Occipital lobe (tissue), 2 donors: ENCODE data around the gene RNF212. TPM values are rescaled to one million over a fixed set of nuclear protein-coding genes. Genes with fewer than 3 reads are reported as not detected.
"Not testable (repeated sequence)": the region's sequence is repeated elsewhere in the genome, so short reads cannot be mapped to it uniquely, and the experiment has no call there.

Experiments used
- DNase-seq: peaks from one replicate; lab custom pipeline; 2025; lab: John Stamatoyannopoulos, UW
- total RNA-seq: library from RNA; depleted of rRNA; stranded (reverse); fragments of >200 nt; gene quantifications from one replicate; pipeline ENCODE4 v1.2.3, GENCODE V29; 2014

RNF212 gene, protein sequence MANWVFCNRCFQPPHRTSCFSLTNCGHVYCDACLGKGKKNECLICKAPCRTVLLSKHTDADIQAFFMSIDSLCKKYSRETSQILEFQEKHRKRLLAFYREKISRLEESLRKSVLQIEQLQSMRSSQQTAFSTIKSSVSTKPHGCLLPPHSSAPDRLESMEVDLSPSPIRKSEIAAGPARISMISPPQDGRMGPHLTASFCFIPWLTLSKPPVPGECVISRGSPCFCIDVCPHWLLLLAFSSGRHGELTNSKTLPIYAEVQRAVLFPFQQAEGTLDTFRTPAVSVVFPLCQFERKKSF
- 1.1 TPM for total RNA-seq

DNA sequence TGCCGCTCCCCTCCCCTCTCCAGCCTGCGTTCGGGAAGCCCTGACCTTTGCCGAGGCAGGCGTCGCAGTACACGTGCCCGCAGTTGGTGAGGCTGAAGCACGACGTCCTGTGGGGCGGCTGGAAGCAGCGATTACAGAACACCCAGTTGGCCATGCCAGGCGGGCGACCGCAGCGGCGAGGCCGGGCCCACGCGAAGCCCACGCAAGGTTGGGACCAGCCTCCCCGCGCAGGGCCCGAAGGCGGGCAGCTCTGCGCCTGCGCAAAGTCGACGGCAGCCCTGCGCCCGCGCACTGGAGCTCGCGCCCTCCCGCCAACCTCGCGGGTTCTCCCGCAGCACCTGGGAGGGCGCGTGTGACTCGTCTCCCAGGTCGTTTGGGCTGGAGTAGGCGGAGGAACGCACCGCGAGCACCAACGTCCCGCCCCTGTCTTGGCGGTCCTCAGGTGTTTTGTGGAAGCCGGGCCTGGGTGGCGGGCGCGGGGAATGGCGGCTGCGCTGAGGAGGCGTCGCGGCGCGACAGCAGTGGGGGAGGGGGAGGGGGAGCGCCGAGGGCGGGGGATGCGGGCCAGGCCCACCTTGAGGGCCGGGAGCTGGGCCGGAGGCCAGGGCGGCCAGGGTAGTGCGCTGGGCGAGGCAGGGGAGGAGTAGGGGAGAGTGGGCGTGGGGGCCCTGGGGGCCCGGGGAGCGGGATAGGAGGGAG lies at the start of gene RNF212:
RNF212 (minus strand) TSS at position 254 of the 699 bp plus-strand sequence; CDS start at position 154, 100 bp downstream.
- DNase-seq, result no peak

DNA sequence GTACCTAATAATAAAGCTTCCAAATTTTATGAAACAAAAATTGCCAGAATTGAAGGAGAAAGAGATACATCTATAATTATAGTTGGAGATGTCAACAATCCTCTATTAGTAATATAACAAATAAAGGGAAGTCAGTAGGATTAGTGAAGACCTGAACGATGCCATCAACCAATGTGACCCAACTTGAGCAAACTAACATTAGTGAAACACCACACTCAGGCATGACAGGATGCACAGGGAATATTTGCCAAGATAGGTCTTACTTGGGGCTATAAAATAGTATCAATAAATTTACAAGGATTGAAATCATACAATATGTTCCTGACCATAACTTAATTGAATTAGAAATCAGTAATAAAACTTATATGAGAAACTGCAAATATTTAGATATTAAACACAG lies 47.0 kb upstream of the RNF212 start:
- no peak for DNase-seq

DNA sequence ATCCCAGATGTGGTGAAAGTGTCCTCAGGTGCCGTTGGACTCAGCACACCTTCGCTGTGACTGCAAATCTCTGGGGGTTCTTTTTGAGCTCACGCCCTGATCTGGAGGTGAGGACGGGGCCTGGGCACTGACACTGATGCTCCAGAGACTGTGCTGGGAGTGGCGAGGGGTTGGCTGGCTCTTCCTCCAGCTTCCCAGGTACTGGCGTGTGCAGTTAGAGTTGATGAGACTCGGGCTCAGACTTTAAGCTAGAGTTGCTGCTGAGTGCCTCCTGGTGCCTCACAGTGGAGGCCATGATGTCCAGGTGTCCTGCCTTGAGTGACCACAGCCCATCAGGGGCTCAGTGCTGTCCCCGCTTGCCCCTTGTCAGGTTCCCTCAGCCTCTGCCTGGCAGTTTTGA lies 42.7 kb upstream of the RNF212 start:
- DNase-seq, result no peak

DNA sequence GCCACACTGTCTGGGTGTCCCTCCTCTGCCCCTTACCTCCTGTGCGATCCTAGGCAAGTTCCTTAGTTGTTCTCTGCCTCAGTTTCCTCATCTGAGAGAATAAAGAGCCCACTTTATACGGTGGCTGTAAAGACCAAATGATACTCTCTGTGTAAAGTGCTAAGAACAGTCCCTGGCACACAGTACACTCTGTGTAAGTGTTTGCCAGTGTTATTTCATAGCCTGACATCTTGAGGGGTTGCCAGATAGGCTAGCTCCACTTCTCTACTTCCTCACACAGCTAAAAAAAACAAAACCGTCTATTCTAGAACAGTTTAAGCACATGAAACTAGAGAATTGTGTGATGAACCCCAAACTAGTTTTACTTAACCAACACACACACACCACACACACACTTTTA lies 42.0 kb upstream of the RNF212 start:
- no peak for DNase-seq

DNA sequence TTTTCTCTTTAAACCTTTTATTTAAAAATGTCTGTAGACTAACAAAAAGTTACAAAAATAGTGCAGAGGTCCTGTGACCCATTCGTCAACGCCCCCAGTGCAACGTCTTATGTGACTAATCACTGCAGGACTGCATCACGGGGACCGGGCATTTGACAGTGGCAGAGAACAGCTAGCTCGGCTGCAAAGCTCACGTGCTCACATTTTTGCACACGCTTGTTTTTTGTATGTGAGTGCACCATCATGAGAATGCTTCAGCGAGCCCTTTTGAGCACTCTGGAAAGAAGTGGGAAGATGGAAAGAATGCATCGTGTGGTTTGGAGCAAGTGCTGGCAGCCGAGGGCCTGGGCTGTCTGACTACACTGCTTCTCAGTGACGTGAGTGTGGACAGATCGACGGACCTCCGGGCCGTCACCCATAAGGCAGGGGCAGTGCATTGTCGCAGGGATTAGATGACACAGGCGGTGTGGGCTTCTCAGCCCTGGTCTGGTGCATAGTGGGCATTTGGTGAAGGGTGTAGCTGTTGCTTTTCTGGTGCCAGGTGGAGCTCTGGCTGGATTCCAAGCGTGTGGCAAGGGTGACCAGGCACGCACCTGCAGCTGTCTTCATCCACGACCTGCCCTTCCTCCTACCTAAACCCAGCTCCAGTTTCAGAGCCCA lies 41.3 kb upstream of the RNF212 start:
- no peak for DNase-seq

DNA sequence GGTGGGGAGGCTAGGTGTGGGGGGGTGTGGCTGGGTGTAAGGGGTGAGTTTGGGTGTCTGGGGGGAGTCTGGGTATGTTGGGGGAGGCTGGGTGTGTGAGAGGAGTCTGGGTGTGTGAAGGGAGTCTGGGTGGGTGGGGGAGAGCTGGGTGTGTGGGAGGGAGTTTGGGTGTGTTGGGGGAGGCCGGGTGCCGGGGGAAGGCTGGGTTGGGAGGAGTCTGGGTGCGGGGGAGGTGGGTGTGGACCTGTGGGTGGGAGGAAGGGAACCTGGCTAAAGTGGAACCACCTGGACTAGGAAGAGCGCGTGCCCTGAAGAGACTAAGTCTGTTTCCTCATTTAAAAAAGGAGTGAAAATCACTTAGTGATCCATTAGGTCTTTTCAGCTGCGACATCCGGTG lies 40.8 kb upstream of the RNF212 start:
- DNase-seq, result no peak

GRCh38 chr4:1153567-1154090 lies 40.3 kb upstream of the RNF212 start:
- DNase-seq, result no peak

DNA sequence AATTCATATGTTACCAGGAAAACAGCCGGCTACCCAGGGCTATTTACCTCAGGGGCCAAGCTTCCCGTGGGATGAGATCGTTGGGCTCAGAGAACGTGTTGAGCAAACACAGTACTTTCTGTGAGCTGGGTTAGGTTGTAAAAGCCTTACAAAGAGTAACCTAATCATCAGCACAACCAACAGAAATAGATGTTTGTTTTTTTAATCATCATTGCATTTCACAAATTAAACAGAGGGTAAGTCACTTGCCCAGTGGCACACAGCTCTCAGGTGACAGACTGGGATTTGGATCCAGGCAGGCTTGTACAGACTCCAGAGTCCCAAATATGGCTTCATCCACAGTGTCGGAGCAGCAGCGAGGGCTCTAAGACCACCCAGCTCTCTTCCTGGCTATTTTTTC lies 38.9 kb upstream of the RNF212 start:
- no peak for DNase-seq

GRCh38 chr4:1151541-1151940 lies 38.2 kb upstream of the RNF212 start:
- DNase-seq, result no peak

GRCh38 chr4:1150875-1151274 lies 37.5 kb upstream of the RNF212 start:
- DNase-seq, result no peak

GRCh38 chr4:1139860-1140259 lies 26.5 kb upstream of the RNF212 start:
- DNase-seq, result no peak

DNA sequence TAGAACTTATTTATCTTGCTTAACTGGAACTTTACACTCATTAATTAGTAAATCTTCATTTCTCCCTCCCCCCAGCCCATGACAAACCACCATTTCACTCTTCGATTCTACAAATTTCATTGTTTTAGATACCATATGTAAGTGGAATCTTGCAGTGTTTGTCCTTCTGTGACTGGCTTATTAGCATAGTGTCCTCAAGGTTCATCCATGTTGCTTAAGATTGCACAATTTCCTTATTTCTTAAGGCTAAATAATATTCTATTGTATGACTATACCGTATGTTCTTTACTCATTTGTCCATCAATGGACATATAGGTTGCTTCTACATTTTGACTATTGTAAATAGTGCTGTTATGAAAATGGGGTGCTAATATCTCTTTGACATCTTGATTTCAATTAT lies 24.5 kb upstream of the RNF212 start:
- no peak for DNase-seq

- DNase-seq, result no peak
These were observed 23.9 kb upstream of the RNF212 start for GRCh38 chr4:1137063-1137776.

GRCh38 chr4:1136048-1136447 lies 22.7 kb upstream of the RNF212 start:
- no peak for DNase-seq

- no peak for DNase-seq
These were observed 19.7 kb upstream of the RNF212 start for GRCh38 chr4:1133033-1133432.

DNA sequence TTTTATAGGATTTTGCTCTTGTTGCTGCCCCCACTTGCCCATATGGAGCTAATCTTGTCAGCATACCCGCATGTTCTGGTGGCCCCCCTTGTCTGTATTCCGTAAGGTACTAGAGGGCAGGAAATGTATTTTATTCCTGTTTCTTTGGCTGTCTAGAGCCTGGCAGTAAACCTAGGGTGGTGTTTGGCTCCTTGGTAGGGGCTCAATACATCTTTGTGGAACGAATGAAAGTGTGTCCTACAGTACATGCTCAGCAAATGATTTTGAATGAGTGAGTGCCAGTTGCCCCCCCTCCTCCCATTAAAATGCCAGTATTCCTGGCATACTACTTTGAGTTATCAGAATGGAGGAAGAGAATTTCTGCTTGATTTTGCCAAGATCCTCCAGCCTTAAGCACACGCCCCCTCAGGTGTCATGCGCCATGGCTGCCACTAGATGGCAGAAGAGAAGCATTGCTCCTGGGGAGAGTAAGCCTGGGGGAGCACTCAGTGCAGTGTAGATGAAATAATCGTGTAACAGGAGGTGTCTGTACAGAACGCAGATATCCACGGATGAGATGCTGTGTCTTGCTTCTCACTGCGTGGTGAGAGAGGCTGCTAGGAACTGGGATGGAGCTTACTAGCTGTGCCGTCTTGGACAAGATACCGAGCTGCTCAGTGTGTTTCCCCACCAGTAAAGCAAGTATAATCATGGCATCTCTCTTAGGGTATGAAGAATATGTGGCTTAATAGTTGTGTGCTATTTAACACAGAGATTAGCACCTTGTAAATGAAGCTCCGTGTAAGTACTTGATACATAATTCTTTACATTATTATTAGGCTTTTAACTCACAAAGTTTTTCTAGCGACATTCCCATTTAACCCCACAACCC lies 17.2 kb upstream of the RNF212 start:
- DNase-seq, result peak; percentile 65

GRCh38 chr4:1126506-1126905 lies 13.1 kb upstream of the RNF212 start:
- no peak for DNase-seq

GRCh38 chr4:1125466-1125865 lies 12.1 kb upstream of the RNF212 start:
- not testable (repeated sequence) for DNase-seq

DNA sequence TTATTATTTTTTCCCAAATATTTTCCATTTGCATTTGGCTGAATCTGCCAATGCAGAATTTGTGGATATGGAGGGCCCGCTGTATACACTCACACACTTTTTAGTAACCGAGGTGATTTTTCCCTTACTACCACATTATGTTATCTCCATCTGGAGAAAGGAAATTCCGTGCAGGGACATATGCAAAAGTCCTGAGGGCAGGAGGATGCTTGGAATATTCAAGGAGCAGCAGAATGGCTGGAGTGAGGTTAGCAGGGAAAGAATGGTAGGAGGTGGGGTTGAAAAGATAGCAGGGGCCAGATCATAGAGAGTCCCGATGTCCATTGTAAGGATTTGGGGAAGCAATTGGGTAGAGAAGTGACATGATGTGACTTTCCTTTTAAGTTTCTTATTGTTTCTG lies 11.5 kb upstream of the RNF212 start:
- DNase-seq, result no peak

GRCh38 chr4:1122505-1122904 lies 9.1 kb upstream of the RNF212 start:
- DNase-seq, result no peak

DNA sequence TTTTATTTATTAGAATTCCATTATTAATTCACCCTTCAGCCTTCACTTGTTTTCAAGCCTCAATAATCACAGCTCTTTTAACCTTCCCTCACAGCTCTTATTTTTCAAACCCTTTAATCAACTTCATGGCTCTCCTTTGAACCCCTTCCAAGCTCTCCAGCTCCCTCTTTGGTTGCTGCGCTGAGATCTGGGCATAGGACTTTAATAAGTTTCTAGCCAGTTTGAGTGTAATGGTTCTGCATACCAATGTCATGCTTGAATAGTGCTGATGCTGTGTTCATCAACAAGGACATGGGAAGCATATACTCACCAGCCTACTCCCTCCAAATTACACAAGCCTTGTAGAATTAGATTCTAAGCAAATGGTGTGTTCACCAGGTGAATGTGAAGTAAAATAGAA lies 3.5 kb upstream of the RNF212 start:
- DNase-seq, result no peak
